ENCODE results near the gene SGSH. TPM values are rescaled to one million over a fixed set of nuclear protein-coding genes. Genes with fewer than 3 reads are reported as not detected.

SGSH gene
- total RNA-seq, 1 experiment from 2014 or later, result 19.8 TPM

DNA sequence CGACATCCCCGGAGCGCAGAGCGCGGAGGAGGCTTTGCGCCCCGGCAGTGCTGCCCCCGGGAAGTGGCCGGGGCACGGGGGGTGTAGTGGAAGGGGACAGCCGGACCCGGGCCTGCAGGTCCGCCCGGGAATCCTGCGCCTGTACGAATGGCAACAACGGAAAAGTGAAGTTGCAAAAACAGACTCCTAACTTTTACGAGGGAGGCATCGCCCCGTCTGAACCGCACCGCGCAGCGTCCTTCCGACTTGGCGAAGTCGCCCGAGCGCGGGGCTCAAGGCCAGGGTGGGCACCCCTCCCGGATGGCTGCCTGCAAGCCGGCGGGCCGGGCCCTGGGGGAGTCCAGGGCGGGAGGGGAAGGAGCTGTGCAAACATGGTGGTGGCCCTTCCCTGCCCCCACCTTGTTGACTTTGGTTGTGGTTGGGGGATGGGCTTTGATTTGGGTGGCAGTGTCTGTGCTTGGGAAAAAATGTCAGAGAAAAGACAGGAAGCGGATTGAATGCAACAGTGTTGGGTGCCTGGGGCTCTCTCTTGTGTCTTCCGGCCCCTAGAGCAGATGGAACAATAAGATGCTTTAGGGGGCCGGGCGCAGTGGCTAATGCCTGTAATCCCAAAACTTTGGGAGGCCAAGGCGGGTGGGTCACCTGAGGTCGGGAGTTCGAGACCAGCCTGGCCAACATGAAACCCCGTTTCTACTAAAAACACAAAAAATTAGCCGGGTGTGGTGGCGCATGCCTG lies 41.2 kb upstream of the SGSH start:
- Histone ChIP-seq H3K23ac (ENCODE audit: insufficient read length, low read depth, low read length) (no peak overlapping the region), H2BK20ac (ENCODE audit: low read depth, low read length, poor library complexity, severe bottlenecking) (no peak overlapping the region), H3K14ac (ENCODE audit: insufficient read depth, low read length) (peak overlapping the region; percentile 86; the same call in 1 of the 2 replicates), H3K27ac (ENCODE audit: insufficient read length, low read depth, low read length) (peak overlapping the region; percentile 77), H3K9ac (ENCODE audit: extremely low read depth, insufficient read length, low read length) (peak overlapping the region; percentile 88), H3K4ac (ENCODE audit: low read depth, low read length) (peak overlapping the region; percentile 67; the same call in 1 of the 2 replicates), H2BK120ac (ENCODE audit: low read depth, low read length, poor library complexity, severe bottlenecking) (no peak overlapping the region), H3T11ph (ENCODE audit: low read length) (no peak overlapping the region), H4K8ac (replicated peaks; ENCODE audit: insufficient read length, low read depth, low read length) (no peak overlapping the region), H3K79me2 (ENCODE audit: insufficient read depth, low read length) (no peaks in the 10 kb centered on the region), H4K5ac (ENCODE audit: insufficient read length, low read depth, low read length) (no peak overlapping the region), H3K23me2 (ENCODE audit: insufficient read length, low read depth, low read length, poor library complexity, severe bottlenecking) (no peaks in the 10 kb centered on the region), H2BK12ac (ENCODE audit: insufficient read length, low read depth, low read length) (no peak overlapping the region), H4K91ac (ENCODE audit: insufficient read length, low read depth, low read length) (no peak overlapping the region), H3K27me3 (ENCODE audit: insufficient read depth, low read length) (no peaks in the 10 kb centered on the region), H3K56ac (ENCODE audit: insufficient read length, low read depth, low read length) (no peak overlapping the region), H3K18ac (ENCODE audit: insufficient read length, low read depth, low read length) (peak overlapping the region; percentile 1), H4K20me1 (ENCODE audit: control insufficient read depth, insufficient read depth, insufficient read length) (no peaks in the 10 kb centered on the region), H3K79me1 (ENCODE audit: insufficient read depth, low read depth, low read length, poor library complexity, severe bottlenecking) (no peaks in the 10 kb centered on the region), H3K4me2 (ENCODE audit: insufficient read depth, insufficient read length, low read length) (peak overlapping the region; percentile 31), H2BK15ac (ENCODE audit: low read depth, low read length) (no peak overlapping the region), H2AK5ac (ENCODE audit: insufficient read length, low read length) (no peak overlapping the region), H3K4me1 (ENCODE audit: insufficient read depth, low read length) (peaks cover 10% of the 10 kb centered on the region; the same call in 1 of the 2 replicates), H2BK5ac (ENCODE audit: insufficient read length, low read length) (no peak overlapping the region), H3K9me3 (ENCODE audit: control insufficient read depth, low read depth, low read length) (no peaks in the 10 kb centered on the region), H2AFZ (ENCODE audit: low read length) (no peak overlapping the region)
- TF ChIP-seq, protein P1, sequence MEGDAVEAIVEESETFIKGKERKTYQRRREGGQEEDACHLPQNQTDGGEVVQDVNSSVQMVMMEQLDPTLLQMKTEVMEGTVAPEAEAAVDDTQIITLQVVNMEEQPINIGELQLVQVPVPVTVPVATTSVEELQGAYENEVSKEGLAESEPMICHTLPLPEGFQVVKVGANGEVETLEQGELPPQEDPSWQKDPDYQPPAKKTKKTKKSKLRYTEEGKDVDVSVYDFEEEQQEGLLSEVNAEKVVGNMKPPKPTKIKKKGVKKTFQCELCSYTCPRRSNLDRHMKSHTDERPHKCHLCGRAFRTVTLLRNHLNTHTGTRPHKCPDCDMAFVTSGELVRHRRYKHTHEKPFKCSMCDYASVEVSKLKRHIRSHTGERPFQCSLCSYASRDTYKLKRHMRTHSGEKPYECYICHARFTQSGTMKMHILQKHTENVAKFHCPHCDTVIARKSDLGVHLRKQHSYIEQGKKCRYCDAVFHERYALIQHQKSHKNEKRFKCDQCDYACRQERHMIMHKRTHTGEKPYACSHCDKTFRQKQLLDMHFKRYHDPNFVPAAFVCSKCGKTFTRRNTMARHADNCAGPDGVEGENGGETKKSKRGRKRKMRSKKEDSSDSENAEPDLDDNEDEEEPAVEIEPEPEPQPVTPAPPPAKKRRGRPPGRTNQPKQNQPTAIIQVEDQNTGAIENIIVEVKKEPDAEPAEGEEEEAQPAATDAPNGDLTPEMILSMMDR (conservative IDR thresholded peaks at IDR 0.05), result no peak
- DNase-seq, result peak; percentile 95
- peak overlapping the region; percentile 83 to 87 (median 83) for H3K27ac Mint-ChIP-seq
- peaks cover 40 to 52% of the 10 kb centered on the region in 2 experiments for H3K4me1 Mint-ChIP-seq
- WGBS (ENCODE audit: extremely low coverage, insufficient read length, low lambda C conversion rate), result no CpG with 5 or more reads among the region's 45 CpGs
- peaks cover 12 to 17% (median 13%) of the 10 kb centered on the region in 3 experiments for H3K36me3 Mint-ChIP-seq (ENCODE audit: insufficient read depth in 1 of 3, low read depth in 3 of 3)
- H3K27me3 Mint-ChIP-seq (ENCODE audit: low read depth), result no peaks in the 10 kb centered on the region
- no peaks in the 10 kb centered on the region; a peak in 1 of 5 replicates for H3K9me3 Mint-ChIP-seq
- peak overlapping the region; percentile 67 to 88 for H3K4me3 Mint-ChIP-seq
